Right cardiac atrium (tissue), 5 donors: ENCODE data around the gene INPP5K. TPM values are rescaled to one million over a fixed set of nuclear protein-coding genes. Genes with fewer than 3 reads are reported as not detected.

Source experiments
- ATAC-seq, 2 donors: fragments of 200-7000 bp; cut with Tn5 transposase; one replicate each; pipeline versions ENCODE4 v1.8.0 to v1.9.1; 2020; ENCODE audit warnings: moderate library complexity in 2 of 2, mild to moderate bottlenecking in 1 of 2
- DNase-seq, 3 donors: peaks; one replicate each; pipeline ENCODE4 v3.0.0-alpha.2; 2020
- H3K27ac ChIP-seq: one replicate; pipeline ENCODE4 v1.5.1; 2013; ENCODE audit warnings: mild to moderate bottlenecking, low read length, control low read depth, moderate library complexity
- H3K27me3 ChIP-seq: one replicate; pipeline ENCODE4 v1.6.1; 2013; ENCODE audit not compliant: control insufficient read depth, insufficient read depth
- H3K4me1 ChIP-seq: one replicate; pipeline ENCODE4 v1.6.1; 2013; ENCODE audit warnings: low read length; ENCODE audit not compliant: control insufficient read depth, insufficient read depth
- H3K4me3 ChIP-seq: one replicate; pipeline ENCODE4 v1.5.1; 2013; ENCODE audit warnings: low read length, control low read depth
- H3K9me3 ChIP-seq: one replicate; pipeline ENCODE4 v1.6.1; 2013; ENCODE audit warnings: low read length; ENCODE audit not compliant: control insufficient read depth
- WGBS: extraction: QIAGEN DNeasy Blood & Tissue Kit; methylation state at CpG from one replicate; pipeline ENCODE4 v1.1.7; 2013; 5-methylcytosine and 5-hydroxymethylcytosine counted together
- intact Hi-C, 4 donors: fragments of 100-400 bp; cut with DNase I; formaldehyde crosslinking; loops; one replicate each; pipeline versions ENCODE4 v1.11.0 to v1.14.0; 2022 to 2023
- polyA plus RNA-seq: library from polyadenylated mRNA; stranded (reverse); fragments of 200-250 nt; gene quantifications from one replicate; pipeline ENCODE4 v1.2.3, GENCODE V29; 2013
- total RNA-seq, 4 donors: library from RNA; stranded (reverse); fragmentation: NEBNext Ultra II Directional; extraction: Animal tissue kit (Norgen Biotek cat#: 25700); gene quantifications; one replicate each; pipeline ENCODE4 v1.2.1, GENCODE V29; 2021
- donor health status: healthy with polysubstance abuse.
- donor health status: DM: no; HTN: yes; CAD: no.
- donor health status: DM: no; HTN: no; CAD: no.
- donor health status: DM: no; HTN: yes; CAD: no; lungs with severe emphysema.
- donor health status: DM: yes; HTN: yes; CAD: no.

The INPP5K gene
- total and polyA plus RNA-seq, 5 donors = 21.4 to 34.7 (median 32.2) TPM

DNA sequence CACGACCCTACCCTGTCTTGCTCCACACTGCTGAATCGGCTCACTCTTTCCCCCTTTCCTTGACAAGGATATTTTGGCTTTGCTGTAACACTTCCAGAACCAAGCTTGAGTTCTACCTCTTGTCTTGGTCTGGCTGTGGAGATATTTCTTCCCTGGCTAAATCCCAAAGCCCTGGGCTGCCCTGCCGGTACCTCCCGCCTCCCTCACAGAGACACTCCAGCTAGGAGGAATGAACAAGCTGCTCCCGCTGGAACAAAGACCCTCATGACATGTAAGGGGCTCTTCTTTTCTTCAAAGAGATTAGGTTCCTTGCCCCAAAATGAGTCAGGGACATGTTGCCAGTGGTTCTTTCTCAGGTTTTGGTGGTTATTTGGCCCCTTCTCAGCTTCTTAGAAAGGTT, 10.8 kb downstream of the INPP5K start:
- 54% methylated on average over 5 of the region's 5 CpGs for WGBS
- no peak for ATAC-seq
- Histone ChIP-seq H3K4me3 (no peak overlapping the region), H3K27me3 (no peaks in the 10 kb centered on the region), H3K27ac (peak overlapping the region; percentile 57), H3K9me3 (no peaks in the 10 kb centered on the region), H3K4me1 (peaks cover 7% of the 10 kb centered on the region)
- intact Hi-C loops = no loop called here
- DNase-seq = no peak

- no peak for ATAC-seq
- intact Hi-C loops = no loop called here
- no peak overlapping the region for H3K4me3 ChIP-seq
- 78% methylated on average over 3 of the region's 3 CpGs for WGBS
- DNase-seq = no peak
- H3K4me1 ChIP-seq = peaks cover 7% of the 10 kb centered on the region
- H3K9me3 ChIP-seq = no peaks in the 10 kb centered on the region
- no peaks in the 10 kb centered on the region for H3K27me3 ChIP-seq
- no peak overlapping the region for H3K27ac ChIP-seq
Measured at GRCh38 chr17:1504866-1505265, 11.5 kb downstream of the INPP5K start.

DNA sequence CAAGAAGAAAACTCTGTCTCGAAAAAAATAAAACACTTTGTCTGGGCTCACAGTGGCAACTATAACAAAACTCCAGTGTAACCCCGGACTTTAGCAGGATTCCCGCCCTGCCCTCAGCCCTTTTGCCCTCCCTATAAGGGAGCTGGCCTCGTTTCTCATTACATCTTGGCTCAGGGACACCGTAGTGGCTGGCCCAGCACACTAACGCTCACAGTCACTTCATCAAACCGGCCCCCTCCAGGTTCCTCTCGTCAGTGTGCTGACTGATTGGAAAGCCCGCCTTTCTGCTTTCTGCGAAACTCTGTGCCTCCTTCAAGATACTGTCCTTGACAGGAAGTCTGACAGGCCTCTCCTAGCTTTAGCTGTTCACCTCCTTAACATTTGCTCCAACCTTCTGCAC, 12.7 kb downstream of the INPP5K start:
- no peak for DNase-seq
- H3K4me3 ChIP-seq = no peak overlapping the region
- intact Hi-C loops = no loop called here
- no peak overlapping the region for H3K27ac ChIP-seq
- ATAC-seq = no peak
- H3K27me3 ChIP-seq = no peaks in the 10 kb centered on the region
- peaks cover 7% of the 10 kb centered on the region for H3K4me1 ChIP-seq
- H3K9me3 ChIP-seq = no peaks in the 10 kb centered on the region
- 56% methylated on average over 10 of the region's 10 CpGs for WGBS

GRCh38 chr17:1498869-1499268, 17.5 kb downstream of the INPP5K start:
- ATAC-seq (no peak), DNase-seq (no peak)
- Histone ChIP-seq H3K4me1 (peaks cover 16% of the 10 kb centered on the region), H3K4me3 (no peak overlapping the region), H3K27me3 (no peaks in the 10 kb centered on the region), H3K27ac (no peak overlapping the region), H3K9me3 (no peaks in the 10 kb centered on the region)
- WGBS = 77% methylated on average over 9 of the region's 9 CpGs
- intact Hi-C loops = no loop called here

- no peaks in the 10 kb centered on the region for H3K27me3 ChIP-seq
- 51% methylated on average over 2 of the region's 2 CpGs for WGBS
- DNase-seq = no peak
- ATAC-seq = no peak
- no peak overlapping the region for H3K27ac ChIP-seq
- no peaks in the 10 kb centered on the region for H3K9me3 ChIP-seq
- H3K4me1 ChIP-seq = peaks cover 21% of the 10 kb centered on the region
- intact Hi-C loops = no loop called here
- H3K4me3 ChIP-seq = no peak overlapping the region
Measured at GRCh38 chr17:1498233-1498632, 18.2 kb downstream of the INPP5K start.

DNA sequence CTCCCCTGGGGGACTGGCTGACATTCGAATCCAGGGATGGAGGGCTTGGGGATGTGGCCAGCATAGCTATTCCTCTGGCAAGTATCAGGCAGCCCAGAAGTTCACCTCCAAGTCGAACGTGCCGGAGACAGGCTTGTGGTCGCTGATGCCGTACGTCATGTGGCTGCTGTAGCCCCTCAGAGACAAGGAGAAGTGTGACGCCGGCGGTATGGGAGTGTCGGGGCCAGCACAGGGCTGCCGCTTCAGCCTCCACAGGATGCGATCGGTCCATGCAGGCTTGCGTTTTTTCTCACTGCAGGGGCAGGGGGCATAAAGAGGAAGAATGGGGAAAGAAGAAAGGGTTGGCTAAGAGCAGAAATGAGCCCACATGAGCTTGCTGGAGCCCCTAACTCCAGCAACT, 18.6 kb downstream of the INPP5K start:
- intact Hi-C loops = no loop called here
- no peaks in the 10 kb centered on the region for H3K27me3 ChIP-seq
- no peak overlapping the region for H3K27ac ChIP-seq
- no peaks in the 10 kb centered on the region for H3K9me3 ChIP-seq
- peaks cover 25% of the 10 kb centered on the region for H3K4me1 ChIP-seq
- no peak overlapping the region for H3K4me3 ChIP-seq
- 64% methylated on average over 15 of the region's 15 CpGs for WGBS
- DNase-seq (no peak), ATAC-seq (no peak)

DNA sequence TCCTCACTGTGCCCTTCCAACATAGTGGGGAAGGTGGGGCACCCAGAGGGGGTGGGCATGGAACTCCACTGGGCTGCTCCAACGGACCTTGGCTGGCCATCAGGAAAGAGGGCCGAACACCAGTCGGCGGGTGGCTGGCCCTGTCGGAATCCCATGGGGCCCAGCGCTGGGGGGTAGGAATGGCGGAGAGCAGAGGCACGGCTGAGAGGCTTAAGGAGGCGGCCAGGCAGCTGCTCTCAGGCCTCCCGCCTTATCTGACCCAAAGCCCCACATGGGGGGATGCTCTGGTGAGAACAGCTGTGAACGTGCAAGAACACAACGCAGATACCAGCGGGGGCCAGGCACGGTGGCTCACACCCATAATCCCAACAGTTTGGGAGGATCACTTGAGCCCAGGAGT, 19.5 kb downstream of the INPP5K start:
- 61% methylated on average over 14 of the region's 14 CpGs for WGBS
- Histone ChIP-seq H3K27ac (peak overlapping the region; percentile 6), H3K4me3 (no peak overlapping the region), H3K9me3 (no peaks in the 10 kb centered on the region), H3K27me3 (no peaks in the 10 kb centered on the region), H3K4me1 (peaks cover 33% of the 10 kb centered on the region)
- no peak for ATAC-seq
- DNase-seq = peak in 1 of 3 donors; percentile 66
- intact Hi-C loops = no loop called here

DNA sequence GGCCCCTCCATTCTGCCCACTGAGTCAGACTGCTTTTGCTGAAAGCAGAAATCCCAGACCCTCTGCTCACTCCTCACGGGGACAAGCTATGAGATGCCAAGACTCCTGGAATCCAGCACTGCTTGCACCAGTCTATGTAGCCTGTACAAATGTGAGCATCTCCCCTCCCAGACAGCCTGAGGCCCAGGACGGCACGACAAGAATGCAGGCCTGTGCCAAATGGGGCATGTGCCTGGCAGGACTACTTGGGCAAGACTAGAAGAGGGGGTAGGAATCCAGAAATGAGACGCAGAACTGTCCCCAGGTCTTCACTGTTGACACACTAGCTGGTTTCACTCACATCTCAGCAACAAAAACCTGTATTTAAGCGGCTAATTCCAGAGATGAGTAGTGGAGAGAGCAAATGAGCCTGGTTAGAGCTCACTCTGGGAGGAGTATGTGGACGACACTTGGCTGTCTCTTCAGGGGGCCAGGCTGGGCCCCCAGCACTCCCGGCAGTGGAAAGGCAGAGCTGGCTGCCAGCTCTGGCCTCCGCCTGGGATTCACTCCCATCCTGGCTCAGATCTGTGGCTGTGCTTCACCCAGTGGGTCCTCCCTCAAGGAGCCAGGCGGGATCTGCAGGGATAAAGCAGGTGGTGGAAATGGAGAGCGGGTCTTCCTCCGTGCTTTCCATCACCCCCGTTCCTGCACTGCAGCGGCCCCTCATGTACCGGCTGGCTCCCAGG, 21.0 kb downstream of the INPP5K start:
- peaks cover 34% of the 10 kb centered on the region for H3K4me1 ChIP-seq
- H3K9me3 ChIP-seq = no peaks in the 10 kb centered on the region
- DNase-seq = peak; percentile 67 to 85 (median 80)
- intact Hi-C loops = no loop called here
- peak in 1 of 2 donors; percentile 41 for ATAC-seq
- 58% methylated on average over 14 of the region's 14 CpGs for WGBS
- H3K4me3 ChIP-seq = no peak overlapping the region
- no peaks in the 10 kb centered on the region for H3K27me3 ChIP-seq
- H3K27ac ChIP-seq = peak overlapping the region; percentile 85

DNA sequence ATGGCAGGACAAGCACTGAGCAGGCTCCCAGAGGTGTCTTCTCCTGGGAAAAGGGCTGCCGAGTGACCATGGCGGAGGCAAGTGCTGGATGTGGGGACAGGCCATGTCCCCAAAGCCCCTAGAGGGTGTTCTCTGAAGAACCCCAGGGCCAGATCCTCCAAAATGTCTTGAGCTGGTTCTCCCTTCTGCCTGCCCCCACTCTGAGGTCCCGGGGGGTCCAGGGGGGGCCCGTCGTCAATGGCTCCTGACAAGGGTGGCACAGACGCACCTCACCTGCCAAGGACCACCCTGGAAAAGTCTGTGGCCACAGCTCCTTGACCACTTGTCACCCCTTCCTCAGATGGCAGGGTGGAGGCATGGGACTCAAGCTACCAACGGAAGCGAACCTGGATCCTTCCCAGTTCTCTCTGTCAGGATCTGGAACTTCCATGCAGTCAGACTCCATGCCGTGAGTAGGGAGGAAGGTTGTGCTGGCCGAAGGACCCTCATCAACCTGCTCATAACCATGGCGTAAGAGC, 21.6 kb downstream of the INPP5K start:
- Histone ChIP-seq H3K27me3 (no peaks in the 10 kb centered on the region), H3K9me3 (no peaks in the 10 kb centered on the region), H3K4me3 (no peak overlapping the region), H3K4me1 (peaks cover 34% of the 10 kb centered on the region), H3K27ac (peak overlapping the region; percentile 85)
- DNase-seq (no peak), ATAC-seq (no peak)
- 79% methylated on average over 11 of the region's 11 CpGs for WGBS
- intact Hi-C loops = no loop called here

GRCh38 chr17:1494203-1494602, 22.2 kb downstream of the INPP5K start:
- H3K4me3 ChIP-seq = no peak overlapping the region
- ATAC-seq = no peak

DNA sequence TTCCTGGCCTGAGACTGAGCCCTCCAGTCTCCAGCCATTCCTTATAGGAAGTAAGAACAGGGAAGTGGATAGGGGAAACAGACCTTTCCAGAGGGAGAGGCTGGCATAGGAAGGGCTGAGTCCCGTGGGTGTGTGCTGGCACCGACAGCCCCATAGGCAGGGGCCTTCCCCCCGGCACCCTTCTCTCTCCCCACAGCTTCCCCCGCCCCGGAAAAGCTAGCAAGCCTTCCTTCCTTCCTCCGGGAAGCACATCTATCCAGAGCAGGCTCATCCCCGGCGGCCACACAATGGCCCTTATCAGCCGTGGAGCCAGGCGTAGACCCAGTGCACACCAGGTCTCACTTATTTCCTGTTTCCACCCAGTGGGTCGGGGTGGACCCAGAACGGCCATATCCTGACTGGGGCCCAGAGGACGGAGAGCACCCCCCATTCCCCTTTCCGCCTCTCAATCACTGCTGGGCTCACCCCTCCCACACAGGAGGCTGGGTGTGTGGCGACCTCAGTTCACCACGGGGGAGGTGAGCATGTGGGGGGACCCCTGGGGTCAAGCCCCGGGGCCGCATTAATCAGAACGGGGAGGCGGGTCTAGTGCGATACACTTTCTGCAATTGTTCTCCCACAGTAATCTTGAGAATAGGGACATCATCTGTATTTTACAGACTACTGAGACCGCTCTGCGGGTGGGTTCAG, 23.0 kb downstream of the INPP5K start:
- H3K4me1 ChIP-seq = peaks cover 35% of the 10 kb centered on the region
- DNase-seq (peak; percentile 78 to 88 (median 86)), ATAC-seq (peak; percentile 42 to 78)
- intact Hi-C loops = no loop called here
- H3K9me3 ChIP-seq = no peaks in the 10 kb centered on the region
- 39% methylated on average over 23 of the region's 23 CpGs for WGBS
- no peak overlapping the region for H3K4me3 ChIP-seq
- H3K27ac ChIP-seq = peak overlapping the region; percentile 93
- no peaks in the 10 kb centered on the region for H3K27me3 ChIP-seq

More at GRCh38 chr17:1494203-1494602, 22.2 kb downstream of the INPP5K start:
- Histone ChIP-seq H3K27ac (peak overlapping the region; percentile 93), H3K27me3 (no peaks in the 10 kb centered on the region), H3K9me3 (no peaks in the 10 kb centered on the region), H3K4me1 (peaks cover 34% of the 10 kb centered on the region)
- intact Hi-C loops = no loop called here
- WGBS = 89% methylated on average over 7 of the region's 7 CpGs
- no peak for DNase-seq
